ENCODE data around the gene HPS4.

DNA sequence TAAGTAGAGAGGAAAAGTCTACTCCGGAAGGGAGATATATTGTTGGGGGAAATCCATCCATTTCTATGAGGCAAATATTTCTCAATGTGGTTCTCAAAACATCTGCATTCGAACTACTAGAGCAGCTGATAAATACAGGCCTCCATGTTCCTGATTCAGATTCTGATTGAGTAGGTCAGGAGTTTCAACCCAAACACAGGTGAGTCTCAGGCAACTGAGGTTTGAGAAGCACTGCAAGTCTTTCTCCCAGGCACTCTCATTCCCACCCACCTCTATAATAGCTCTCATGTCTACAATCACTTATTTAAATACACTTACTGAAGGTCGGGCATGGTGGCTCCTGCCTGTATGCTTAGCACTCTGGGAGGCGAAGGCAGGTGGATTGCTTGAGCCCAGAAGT is 69.2 kb downstream of the HPS4 start:
- no peak for TF ChIP-seq EZH2 (IDR thresholded peaks at IDR 0.05; ENCODE audit: borderline replicate concordance, low read depth, low read length, severe bottlenecking)
- TF ChIP-seq, protein P1, sequence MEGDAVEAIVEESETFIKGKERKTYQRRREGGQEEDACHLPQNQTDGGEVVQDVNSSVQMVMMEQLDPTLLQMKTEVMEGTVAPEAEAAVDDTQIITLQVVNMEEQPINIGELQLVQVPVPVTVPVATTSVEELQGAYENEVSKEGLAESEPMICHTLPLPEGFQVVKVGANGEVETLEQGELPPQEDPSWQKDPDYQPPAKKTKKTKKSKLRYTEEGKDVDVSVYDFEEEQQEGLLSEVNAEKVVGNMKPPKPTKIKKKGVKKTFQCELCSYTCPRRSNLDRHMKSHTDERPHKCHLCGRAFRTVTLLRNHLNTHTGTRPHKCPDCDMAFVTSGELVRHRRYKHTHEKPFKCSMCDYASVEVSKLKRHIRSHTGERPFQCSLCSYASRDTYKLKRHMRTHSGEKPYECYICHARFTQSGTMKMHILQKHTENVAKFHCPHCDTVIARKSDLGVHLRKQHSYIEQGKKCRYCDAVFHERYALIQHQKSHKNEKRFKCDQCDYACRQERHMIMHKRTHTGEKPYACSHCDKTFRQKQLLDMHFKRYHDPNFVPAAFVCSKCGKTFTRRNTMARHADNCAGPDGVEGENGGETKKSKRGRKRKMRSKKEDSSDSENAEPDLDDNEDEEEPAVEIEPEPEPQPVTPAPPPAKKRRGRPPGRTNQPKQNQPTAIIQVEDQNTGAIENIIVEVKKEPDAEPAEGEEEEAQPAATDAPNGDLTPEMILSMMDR (IDR thresholded peaks at IDR 0.05; ENCODE audit: borderline replicate concordance, extremely low read depth, low read length, poor library complexity, severe bottlenecking): no peak
